Measurements from ENCODE around the gene EPHA3. TPM values are rescaled to one million over a fixed set of nuclear protein-coding genes. Genes with fewer than 3 reads are reported as not detected.

The EPHA3 gene
- total and polyA plus RNA-seq, 9 of the 15 experiments (the other 6 are each of a cell fraction or from before 2014, with no cell fraction given): not detected

GRCh38 chr3:89527736-89528305 is 420.4 kb downstream of the EPHA3 start:
- FAIRE-seq: no peak
- H2AFZ ChIP-seq (ENCODE audit: low read depth, low read length): no peak overlapping the region
- H4K20me1 ChIP-seq (replicated peaks; ENCODE audit: control insufficient read depth, insufficient read depth, low read length): no peaks in the 10 kb centered on the region
- in situ Hi-C loops (cut with MboI) (no loop called here), intact Hi-C loops (cut with micrococcal nuclease) (no loop called here)
- H3K79me2 ChIP-seq (ENCODE audit: control insufficient read depth, insufficient read depth, low read length): no peaks in the 10 kb centered on the region
- DNase-seq (ENCODE audit: extremely low read depth in 1 of 4, low spot score in 3 of 4): no peak
- 0% methylated on average over 1 of the region's 1 CpG for WGBS (ENCODE audit: insufficient coverage, low coverage, missing lambda C conversion rate)
- H3K4me3 ChIP-seq: no peak overlapping the region
- POLR2A ChIA-PET: no interaction called here
- H3K27ac ChIP-seq (ENCODE audit: extremely low read depth, low read depth, low read length): no peak overlapping the region
- no peaks in the 10 kb centered on the region for H3K36me3 ChIP-seq (ENCODE audit: control insufficient read depth, insufficient read depth, low read length)
- no peaks in the 10 kb centered on the region for H3K9me1 ChIP-seq (ENCODE audit: control insufficient read depth, insufficient read depth, low read length)
- no peak overlapping the region for H3K9ac ChIP-seq (ENCODE audit: insufficient read depth in 1 of 2, low read depth in 2 of 2, low read length in 2 of 2)
- no TSS peak for BruUV-seq (replicated peaks)
- H3K4me2 ChIP-seq (ENCODE audit: insufficient read depth, low read length): no peak overlapping the region
- no peaks in the 10 kb centered on the region for H3K9me3 ChIP-seq (replicated peaks; ENCODE audit: control insufficient read depth, insufficient read depth, low read depth, low read length)
- CTCF ChIA-PET (ENCODE audit: low intra/inter-chr PET ratio): no interaction called here
- no peak for ATAC-seq
- no peaks in the 10 kb centered on the region for H3K4me1 ChIP-seq (replicated peaks in 1 of 2; ENCODE audit: control insufficient read depth in 2 of 2, insufficient read depth in 2 of 2, low read length in 2 of 2)
- no peaks in the 10 kb centered on the region for H3K27me3 ChIP-seq (ENCODE audit: control insufficient read depth in 2 of 2, insufficient read depth in 2 of 2, low read length in 2 of 2)
- no peak for TF ChIP-seq ZNF253 (CRISPR knock-in tag; conservative IDR thresholded peaks at IDR 0.05)
- TF ChIP-seq ATF6 (CRISPR knock-in tag; IDR thresholded peaks at IDR 0.05): no peak
- no peak for TF ChIP-seq ZBTB26 (CRISPR knock-in tag; IDR thresholded peaks at IDR 0.05)
- TF ChIP-seq DACH1 (IDR thresholded peaks at IDR 0.05; ENCODE audit: partially characterized antibody): no peak
- no peak for TF ChIP-seq MIER1 (IDR thresholded peaks at IDR 0.05; ENCODE audit: low read depth)
- no peak for TF ChIP-seq PKNOX1 (IDR thresholded peaks at IDR 0.05)
- no peak for TF ChIP-seq MYBL2 (IDR thresholded peaks at IDR 0.05; ENCODE audit: low read depth)
- TF ChIP-seq MYBL2 (CRISPR knock-in tag; IDR thresholded peaks at IDR 0.05; ENCODE audit: borderline replicate concordance): no peak
- no peak for TF ChIP-seq RERE (CRISPR knock-in tag; IDR thresholded peaks at IDR 0.05; ENCODE audit: borderline replicate concordance)
- TF ChIP-seq ZNF740 (CRISPR knock-in tag; IDR thresholded peaks at IDR 0.05): no peak
- no peak for TF ChIP-seq ZNF740 (tag; IDR thresholded peaks at IDR 0.05)
- no peak for TF ChIP-seq CC2D1A (IDR thresholded peaks at IDR 0.05)

Data from K562 (cell line).